Esophagus (tissue), 2 donors: ENCODE data around the gene BLVRA. TPM values are rescaled to one million over a fixed set of nuclear protein-coding genes. Genes with fewer than 3 reads are reported as not detected.

ENCODE experiments used
- H3K27ac ChIP-seq, 2 donors: one replicate each; pipeline ENCODE4 v1.5.1; 2013; ENCODE audit warnings: low read depth in 2 of 2, mild to moderate bottlenecking in 2 of 2, inconsistent platforms in 1 of 2, low read length in 1 of 2, moderate library complexity in 1 of 2
- H3K27me3 ChIP-seq, 2 donors: one replicate each; pipeline ENCODE4 v1.6.1; 2013; ENCODE audit warnings: low read length in 2 of 2, control low read depth in 1 of 2, mild to moderate bottlenecking in 1 of 2; ENCODE audit not compliant: insufficient read depth in 2 of 2, control insufficient read depth in 1 of 2
- H3K36me3 ChIP-seq, 2 donors: one replicate each; pipeline ENCODE4 v1.6.1; 2013; ENCODE audit warnings: low read length in 1 of 2; ENCODE audit not compliant: control insufficient read depth in 2 of 2, insufficient read depth in 2 of 2
- H3K4me1 ChIP-seq, 2 donors: one replicate each; pipeline ENCODE4 v1.6.1; 2013; ENCODE audit warnings: low read length in 1 of 2; ENCODE audit not compliant: control insufficient read depth in 2 of 2, insufficient read depth in 2 of 2
- H3K4me3 ChIP-seq, 2 donors: one replicate each; pipeline ENCODE4 v1.5.1; 2013; ENCODE audit warnings: low read length in 2 of 2, mild to moderate bottlenecking in 2 of 2, low read depth in 1 of 2, moderate library complexity in 1 of 2
- H3K9me3 ChIP-seq, 2 donors: one replicate each; pipeline ENCODE4 v1.6.1; 2013; ENCODE audit warnings: mild to moderate bottlenecking in 2 of 2, low read depth in 1 of 2, low read length in 1 of 2, moderate library complexity in 1 of 2; ENCODE audit not compliant: control insufficient read depth in 2 of 2, insufficient read depth in 1 of 2
- WGBS, 2 donors: extraction: QIAGEN DNeasy Blood & Tissue Kit; methylation state at CpG; one replicate each; pipeline ENCODE4 v1.1.7; 2013; 5-methylcytosine and 5-hydroxymethylcytosine counted together
- polyA plus RNA-seq, 2 donors: library from polyadenylated mRNA; stranded (reverse); fragments of 200-250 nt; gene quantifications; one replicate each; pipeline ENCODE4 v1.2.3, GENCODE V29; 2013
- donor health status: healthy with polysubstance abuse.
- donor health status: Bipolar disorder and iron deficiency.

Gene BLVRA
- polyA plus RNA-seq, 2 donors, result 58.5 to 87.5 TPM

- H3K4me3 ChIP-seq, result no peak overlapping the region
- no peaks in the 10 kb centered on the region for H3K27me3 ChIP-seq
- H3K4me1 ChIP-seq, result no peaks in the 10 kb centered on the region
- H3K9me3 ChIP-seq, result no peaks in the 10 kb centered on the region
- no peaks in the 10 kb centered on the region for H3K36me3 ChIP-seq
- no peak overlapping the region for H3K27ac ChIP-seq
- 72 to 79% methylated on average over 5 of the region's 5 CpGs for WGBS, 2 donors
Measured at GRCh38 chr7:43749383-43749940, 9.0 kb upstream of the BLVRA start.

- no peaks in the 10 kb centered on the region for H3K9me3 ChIP-seq
- no peak overlapping the region for H3K27ac ChIP-seq
- no peaks in the 10 kb centered on the region for H3K27me3 ChIP-seq
- H3K4me3 ChIP-seq, result no peak overlapping the region
- 67 to 78% methylated on average over 14 of the region's 14 CpGs for WGBS, 2 donors
- H3K4me1 ChIP-seq, result no peaks in the 10 kb centered on the region
- H3K36me3 ChIP-seq, result no peaks in the 10 kb centered on the region
Measured at GRCh38 chr7:43750016-43750887, 8.2 kb upstream of the BLVRA start.

GRCh38 chr7:43752411-43752810 lies 6.1 kb upstream of the BLVRA start:
- H3K9me3 ChIP-seq, result no peaks in the 10 kb centered on the region
- no peak overlapping the region for H3K4me3 ChIP-seq
- H3K27me3 ChIP-seq, result no peaks in the 10 kb centered on the region
- WGBS, 2 donors, result 75 to 79% methylated on average over 3 of the region's 3 CpGs
- no peaks in the 10 kb centered on the region for H3K36me3 ChIP-seq
- peaks cover 0 to under 1% of the 10 kb centered on the region in 2 donors for H3K4me1 ChIP-seq
- no peak overlapping the region for H3K27ac ChIP-seq

- Histone ChIP-seq H3K36me3 (no peaks in the 10 kb centered on the region), H3K9me3 (no peaks in the 10 kb centered on the region), H3K27me3 (no peaks in the 10 kb centered on the region), H3K4me1 (peaks cover 0 to 7% of the 10 kb centered on the region in 2 donors), H3K27ac (no peak overlapping the region), H3K4me3 (no peak overlapping the region)
- WGBS, 2 donors, result 80 to 81% methylated on average over 1 of the region's 1 CpG
Measured at GRCh38 chr7:43753271-43753810, 5.1 kb upstream of the BLVRA start.

- 85 to 86% methylated on average over 3 of the region's 3 CpGs for WGBS, 2 donors
- no peaks in the 10 kb centered on the region for H3K27me3 ChIP-seq
- no peaks in the 10 kb centered on the region for H3K9me3 ChIP-seq
- H3K36me3 ChIP-seq, result no peaks in the 10 kb centered on the region
- no peak overlapping the region for H3K27ac ChIP-seq
- H3K4me1 ChIP-seq, result peaks cover 0 to 7% of the 10 kb centered on the region in 2 donors
- no peak overlapping the region for H3K4me3 ChIP-seq
Measured at GRCh38 chr7:43753843-43754242, 4.6 kb upstream of the BLVRA start.

GRCh38 chr7:43754596-43754995 lies 3.9 kb upstream of the BLVRA start:
- Histone ChIP-seq H3K27ac (no peak overlapping the region), H3K27me3 (no peaks in the 10 kb centered on the region), H3K9me3 (no peaks in the 10 kb centered on the region), H3K4me1 (peaks cover 2 to 7% of the 10 kb centered on the region in 2 donors), H3K4me3 (no peak overlapping the region), H3K36me3 (no peaks in the 10 kb centered on the region)
- 84% methylated on average over 4 of the region's 4 CpGs for WGBS, 2 donors

- Histone ChIP-seq H3K4me3 (no peak overlapping the region), H3K4me1 (peaks cover 2 to 7% of the 10 kb centered on the region in 2 donors), H3K27ac (no peak overlapping the region), H3K27me3 (no peaks in the 10 kb centered on the region), H3K36me3 (no peaks in the 10 kb centered on the region), H3K9me3 (no peaks in the 10 kb centered on the region)
- WGBS, 2 donors, result 84 to 89% methylated on average over 1 of the region's 1 CpG
Measured at GRCh38 chr7:43756368-43757072, 2.0 kb upstream of the BLVRA start.

GRCh38 chr7:43757073-43757720 lies 1.3 kb upstream of the BLVRA start:
- Histone ChIP-seq H3K4me3 (no peak overlapping the region), H3K27ac (no peak overlapping the region), H3K27me3 (no peaks in the 10 kb centered on the region), H3K9me3 (no peaks in the 10 kb centered on the region), H3K4me1 (peaks cover 2 to 11% of the 10 kb centered on the region in 2 donors), H3K36me3 (no peaks in the 10 kb centered on the region)
- 87 to 89% methylated on average over 2 of the region's 2 CpGs for WGBS, 2 donors
